ENCODE results near the gene F9. TPM values are rescaled to one million over a fixed set of nuclear protein-coding genes. Genes with fewer than 3 reads are reported as not detected.

Gene F9
- total RNA-seq = not detected in 2 replicates

GRCh38 chrX:139530550-139530949 lies at the start of gene F9:
Gene F9, plus strand, starts transcription at chrX:139530739. Its CDS starts 26 bp downstream, at chrX:139530765.

Other genes starting within 250 kb of the F9 start
- under 0.01 TPM in 1 of 2 replicates, not detected in the other for gene MCF2, start 177.4 kb downstream of the F9 start, total RNA-seq

Measured in endothelial cell of coronary artery (primary cell).